GM19193 (cell line): ENCODE results near the gene FPR2.

ENCODE experiments used
- POLR2A ChIP-seq: IDR thresholded peaks from 4 replicates; pipeline ENCODE4 v1.6.1; 2011; ENCODE audit not compliant: insufficient read depth, insufficient read length; ENCODE audit errors: extremely low read depth

Gene FPR2, protein sequence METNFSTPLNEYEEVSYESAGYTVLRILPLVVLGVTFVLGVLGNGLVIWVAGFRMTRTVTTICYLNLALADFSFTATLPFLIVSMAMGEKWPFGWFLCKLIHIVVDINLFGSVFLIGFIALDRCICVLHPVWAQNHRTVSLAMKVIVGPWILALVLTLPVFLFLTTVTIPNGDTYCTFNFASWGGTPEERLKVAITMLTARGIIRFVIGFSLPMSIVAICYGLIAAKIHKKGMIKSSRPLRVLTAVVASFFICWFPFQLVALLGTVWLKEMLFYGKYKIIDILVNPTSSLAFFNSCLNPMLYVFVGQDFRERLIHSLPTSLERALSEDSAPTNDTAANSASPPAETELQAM

DNA sequence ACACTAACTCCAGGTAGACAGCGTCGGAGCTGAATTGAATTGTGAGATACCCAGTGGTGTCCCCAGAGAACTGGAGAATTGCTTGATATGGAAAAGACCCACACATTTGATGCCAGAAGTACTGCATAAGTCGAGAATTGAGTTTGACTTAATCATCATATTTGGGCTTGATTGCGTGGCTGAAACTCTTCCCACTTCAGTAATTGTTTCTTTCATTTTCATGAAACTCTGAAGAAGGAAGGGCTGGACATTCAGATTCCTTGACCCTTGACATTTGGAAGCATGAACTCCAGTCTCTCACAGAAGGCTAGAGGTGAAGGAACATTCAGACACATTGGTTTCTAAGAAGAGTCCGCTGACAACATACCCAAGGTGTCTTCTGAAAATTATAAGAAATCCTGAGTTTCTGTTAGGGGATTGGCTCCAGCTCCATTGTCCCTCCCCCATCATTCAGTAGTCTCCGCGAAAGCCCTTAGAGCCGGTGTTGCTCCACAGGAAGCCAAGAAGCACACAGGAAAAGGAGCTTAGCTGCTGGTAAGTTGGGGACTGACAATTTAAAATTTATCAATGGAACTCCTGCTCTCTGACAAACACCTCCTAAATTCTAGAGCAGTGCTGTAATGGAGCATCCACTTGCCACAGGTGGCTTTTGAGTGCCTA is at the start of gene FPR2:
Gene FPR2 (plus strand): TSS at position 484 of the 660 bp plus-strand sequence. CDS start 7,479 bp downstream, outside the sequence.
- no peak for TF ChIP-seq POLR2A

DNA sequence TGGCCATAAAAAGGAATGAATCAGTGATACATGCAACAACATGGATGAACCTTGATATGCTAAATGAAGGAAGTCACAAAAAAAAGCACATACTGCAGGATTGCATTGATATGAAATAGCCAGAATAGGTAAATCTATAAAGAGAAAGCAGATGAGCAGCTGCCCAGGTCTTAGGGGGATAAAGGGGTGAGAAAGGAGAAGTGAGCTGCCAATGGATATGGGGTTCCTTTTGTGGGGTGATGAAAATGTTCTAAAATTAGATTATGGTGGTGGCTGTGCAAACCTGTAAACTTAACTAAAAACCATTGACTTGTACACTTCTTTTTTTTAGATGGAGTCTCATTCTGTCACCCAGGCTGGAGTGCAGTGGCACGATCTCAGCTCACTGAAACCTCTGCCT is 49.3 kb upstream of the FPR2 start:
- TF ChIP-seq POLR2A, result no peak

DNA sequence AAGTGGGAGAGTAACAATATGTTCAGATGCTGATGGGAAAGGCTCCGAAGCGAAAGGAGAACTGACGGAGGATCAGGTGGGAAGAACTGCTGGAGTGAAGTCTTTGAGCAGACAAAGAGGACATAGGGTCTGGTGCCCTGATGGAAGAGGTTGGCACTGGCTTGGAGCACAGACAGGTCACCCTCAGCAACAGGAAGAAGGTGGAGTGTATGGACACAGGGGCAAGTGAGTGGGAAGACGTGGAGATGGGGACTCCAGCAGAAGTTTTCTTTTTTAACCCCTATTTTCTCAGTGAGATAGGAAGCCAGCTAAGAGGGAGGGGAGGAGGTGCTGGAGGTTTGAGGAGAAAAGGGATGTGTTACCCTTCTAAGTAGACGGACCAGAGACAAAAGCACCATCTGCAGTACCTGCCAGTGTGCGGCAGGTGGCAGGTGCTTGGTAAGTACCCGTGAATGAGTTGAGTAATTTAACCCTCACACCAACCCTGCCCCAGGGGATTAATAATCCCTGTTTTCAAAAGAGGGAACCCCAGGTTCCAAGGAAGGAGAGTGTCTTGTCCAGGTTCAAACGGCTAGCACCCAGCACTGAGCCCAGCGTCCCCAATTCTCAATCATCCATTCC is 48.4 kb upstream of the FPR2 start:
- TF ChIP-seq POLR2A, result no peak

DNA sequence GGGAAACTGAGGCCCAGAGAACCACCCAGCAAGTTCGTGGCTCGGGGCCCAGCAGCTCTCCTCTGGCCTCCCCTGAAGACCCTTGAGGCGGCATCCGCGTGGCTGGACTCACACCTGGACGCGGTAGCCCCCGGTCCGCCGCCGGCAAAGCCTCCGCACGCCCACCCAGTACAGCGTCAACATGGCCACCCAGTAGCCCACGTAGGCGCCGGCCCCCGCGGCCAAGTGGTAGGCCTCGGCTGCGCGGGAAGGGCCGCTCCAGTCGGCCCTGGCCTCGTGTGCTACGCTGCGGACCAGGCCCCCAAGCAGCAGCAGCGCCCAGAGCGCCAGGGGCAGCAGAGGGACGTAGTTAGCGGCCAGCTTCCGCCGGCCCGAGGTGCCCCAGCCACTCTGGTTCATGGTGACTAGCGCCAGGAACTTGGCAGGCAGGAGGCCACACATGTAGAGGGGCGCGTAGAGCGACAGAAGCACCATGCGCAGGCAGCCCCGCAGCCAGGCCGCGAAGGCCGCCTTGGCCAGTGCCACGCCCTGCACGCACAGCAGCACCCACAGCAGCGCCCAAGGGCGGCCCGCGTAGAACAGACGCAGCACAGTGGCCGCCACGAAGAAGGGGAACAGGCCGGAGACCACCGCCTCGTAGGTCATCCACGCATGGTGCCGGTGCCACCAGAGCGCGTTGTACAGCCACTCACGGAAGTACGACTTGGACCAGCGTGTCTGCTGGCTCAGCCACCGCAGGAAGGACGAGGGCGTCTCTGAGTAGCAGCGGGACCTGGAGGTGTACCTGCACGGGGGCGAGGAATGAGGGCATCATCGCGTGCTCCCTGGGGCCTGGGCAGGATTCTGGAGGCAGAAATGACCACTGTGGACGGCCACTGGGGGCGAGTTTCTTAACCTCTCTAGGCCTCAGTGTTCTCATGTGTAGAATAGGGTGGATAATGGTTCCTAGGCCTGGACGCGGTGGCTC is 47.4 kb upstream of the FPR2 start:
- no peak for TF ChIP-seq POLR2A

DNA sequence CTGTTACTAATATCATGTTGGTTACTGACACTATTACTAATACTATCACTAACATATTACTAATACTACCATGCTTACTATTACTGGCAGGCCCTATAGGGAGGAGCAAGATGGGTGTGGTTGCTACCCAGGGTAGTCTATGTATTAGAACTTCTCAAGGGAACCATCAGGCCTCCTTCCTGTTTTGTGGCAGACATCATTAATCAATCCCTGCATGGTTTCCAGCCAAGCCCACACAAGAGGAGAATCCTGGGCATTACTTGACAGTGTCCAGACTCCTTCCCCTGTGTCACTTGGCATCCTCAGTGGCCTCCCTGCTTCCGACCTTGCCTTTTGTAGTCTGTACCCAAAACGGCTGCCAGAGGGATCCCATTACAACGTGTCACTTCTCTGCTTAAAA is 46.1 kb upstream of the FPR2 start:
- TF ChIP-seq POLR2A, result no peak

DNA sequence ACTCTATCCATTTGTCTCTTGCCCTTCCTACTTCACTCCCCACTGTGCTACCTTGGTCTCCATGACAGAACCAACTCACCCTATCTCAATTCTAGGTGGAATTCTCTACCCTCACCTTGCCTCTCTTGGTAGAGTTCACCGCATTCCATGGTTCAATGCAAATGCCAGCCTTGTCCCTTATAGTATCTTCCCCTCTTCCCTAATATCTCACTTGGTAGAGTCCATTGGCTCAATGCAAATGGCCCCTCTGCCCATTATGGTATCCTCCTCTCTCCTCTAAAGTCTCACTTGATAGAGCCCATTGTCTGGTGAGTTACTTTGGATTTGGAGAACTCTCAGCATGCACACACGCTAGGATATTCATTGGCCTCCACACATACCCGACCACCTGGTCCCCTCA is 45.1 kb upstream of the FPR2 start:
- no peak for TF ChIP-seq POLR2A

DNA sequence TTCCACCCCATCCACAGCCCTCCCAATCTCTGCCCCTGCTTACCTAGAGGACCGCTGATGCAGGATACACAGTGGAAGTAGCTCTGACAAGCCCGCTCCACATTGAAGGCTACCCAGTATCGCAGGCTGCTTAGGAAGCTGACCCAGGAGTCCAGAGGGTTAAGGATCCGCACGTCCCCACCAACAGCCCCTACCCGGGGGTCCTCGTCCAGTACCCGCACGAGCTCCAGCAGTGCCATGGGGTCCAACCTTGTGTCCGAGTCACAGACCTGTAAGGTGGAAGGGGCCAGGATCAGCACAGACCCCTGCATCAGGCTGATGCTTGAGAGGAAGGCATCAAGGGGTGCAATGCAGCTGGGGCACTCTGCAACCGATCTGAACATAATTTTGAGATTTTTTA is 44.1 kb upstream of the FPR2 start:
- no peak for TF ChIP-seq POLR2A

DNA sequence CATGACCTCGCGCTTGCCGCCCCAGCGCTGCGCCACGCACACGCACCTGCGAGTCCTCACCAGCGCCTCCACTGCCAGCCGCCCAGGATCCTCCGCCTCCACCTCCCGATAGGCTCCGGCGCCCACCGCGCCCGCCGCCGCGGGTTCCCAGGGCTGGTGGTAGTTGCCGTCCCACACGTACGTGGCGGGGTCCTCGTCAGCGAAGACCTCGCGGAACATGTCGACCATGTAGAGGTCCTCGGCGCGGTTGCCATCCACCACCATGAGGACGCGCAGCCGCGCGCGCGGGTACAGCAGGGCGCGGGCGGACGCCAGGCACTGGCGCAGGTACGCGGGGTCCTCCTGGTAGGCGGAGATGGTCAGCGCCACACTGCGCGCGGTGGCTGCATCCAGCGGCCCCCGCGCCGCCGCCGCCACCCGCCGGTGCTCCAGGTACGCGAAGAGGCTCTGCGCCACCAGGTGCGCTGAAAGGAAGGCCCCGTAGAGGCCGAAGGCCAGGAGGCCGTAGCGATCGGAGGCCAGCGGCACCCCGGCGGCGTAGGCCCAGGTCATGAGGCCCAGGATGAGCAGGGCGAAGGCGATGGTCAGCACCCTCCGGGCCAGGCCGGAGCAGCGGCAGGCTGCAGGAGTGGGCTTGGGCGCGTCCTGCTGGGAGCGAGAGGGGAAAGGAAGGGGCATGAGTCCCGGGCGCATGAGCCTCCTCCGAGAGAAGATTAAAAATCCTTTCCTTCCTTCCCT is 41.6 kb upstream of the FPR2 start:
- no peak for TF ChIP-seq POLR2A

DNA sequence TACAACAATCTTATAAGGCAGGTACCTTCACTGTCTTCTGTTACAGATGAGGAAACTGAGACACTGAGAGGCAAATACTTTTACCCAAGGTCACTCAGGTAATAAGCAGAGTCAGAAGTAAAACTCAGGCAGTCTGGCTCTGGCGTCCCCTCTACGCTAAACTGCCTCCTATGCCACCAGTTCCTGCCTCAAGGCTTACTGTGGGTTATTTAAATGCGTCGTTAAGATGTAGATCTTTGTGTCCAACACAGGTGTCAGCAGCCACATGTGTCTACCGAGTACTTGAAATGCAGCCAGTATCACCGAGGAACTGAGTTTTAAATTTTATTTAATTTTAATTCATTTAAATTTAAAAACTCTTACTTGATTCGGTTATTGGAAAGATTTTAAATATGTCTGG is 39.1 kb upstream of the FPR2 start:
- no peak for TF ChIP-seq POLR2A

DNA sequence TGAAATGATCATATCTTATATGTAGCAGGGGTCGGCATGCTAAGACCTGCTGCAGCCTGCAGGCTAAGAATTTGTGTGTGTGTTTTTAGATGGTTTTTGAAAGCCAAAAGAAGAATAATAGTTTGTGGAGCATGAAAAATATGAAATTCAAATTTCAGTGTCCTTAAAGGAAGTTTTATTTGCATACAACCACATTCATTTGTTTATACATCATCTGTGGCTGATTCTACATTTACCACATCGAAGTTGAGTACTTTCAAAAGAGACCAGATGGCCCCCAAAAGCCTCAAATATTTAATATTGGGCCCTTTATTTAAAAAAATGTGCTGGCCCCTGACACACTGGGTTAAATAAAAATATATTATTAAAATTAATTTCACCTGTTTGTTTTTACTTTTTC is 38.5 kb upstream of the FPR2 start:
- no peak for TF ChIP-seq POLR2A

DNA sequence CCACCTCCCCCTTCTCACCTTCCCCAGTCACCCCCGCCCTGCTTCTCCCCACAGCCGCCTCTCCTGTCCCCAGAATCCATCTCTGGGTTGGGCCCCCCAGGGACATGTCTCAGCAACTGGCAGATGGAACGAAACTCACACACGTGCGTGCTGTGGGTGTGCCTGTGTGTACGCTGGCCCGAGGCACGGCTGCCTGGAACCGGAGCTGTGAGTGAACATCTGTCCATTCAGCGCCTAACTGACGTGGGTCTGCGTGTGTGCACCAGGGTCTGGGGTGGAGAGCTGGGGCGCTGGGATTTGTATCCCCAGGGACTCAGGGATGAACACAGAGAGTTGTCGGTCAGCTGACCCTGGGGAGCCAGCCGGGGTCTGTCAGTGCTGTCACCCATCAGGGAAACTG is 36.4 kb upstream of the FPR2 start:
- no peak for TF ChIP-seq POLR2A

DNA sequence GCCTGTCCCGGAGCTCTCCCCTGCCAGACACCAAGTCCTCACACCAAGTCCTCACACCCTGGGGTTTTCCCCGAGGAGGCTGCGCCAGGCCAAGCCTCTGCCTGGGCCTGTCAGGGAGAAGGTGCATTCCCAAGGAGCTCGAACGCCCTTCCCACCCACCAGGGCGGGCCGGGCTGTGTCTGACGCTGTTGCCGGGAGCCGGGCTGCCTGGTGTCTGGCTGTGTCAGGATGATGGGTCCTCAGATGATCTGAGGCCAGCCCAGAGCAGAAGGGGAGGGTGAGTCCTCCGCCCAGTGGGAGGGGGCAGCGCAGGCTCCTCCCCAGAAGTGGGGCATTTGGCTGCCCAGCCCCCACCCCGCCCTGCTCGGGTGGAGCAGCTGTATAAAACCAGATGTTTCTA is 34.9 kb upstream of the FPR2 start:
- TF ChIP-seq POLR2A, result no peak

DNA sequence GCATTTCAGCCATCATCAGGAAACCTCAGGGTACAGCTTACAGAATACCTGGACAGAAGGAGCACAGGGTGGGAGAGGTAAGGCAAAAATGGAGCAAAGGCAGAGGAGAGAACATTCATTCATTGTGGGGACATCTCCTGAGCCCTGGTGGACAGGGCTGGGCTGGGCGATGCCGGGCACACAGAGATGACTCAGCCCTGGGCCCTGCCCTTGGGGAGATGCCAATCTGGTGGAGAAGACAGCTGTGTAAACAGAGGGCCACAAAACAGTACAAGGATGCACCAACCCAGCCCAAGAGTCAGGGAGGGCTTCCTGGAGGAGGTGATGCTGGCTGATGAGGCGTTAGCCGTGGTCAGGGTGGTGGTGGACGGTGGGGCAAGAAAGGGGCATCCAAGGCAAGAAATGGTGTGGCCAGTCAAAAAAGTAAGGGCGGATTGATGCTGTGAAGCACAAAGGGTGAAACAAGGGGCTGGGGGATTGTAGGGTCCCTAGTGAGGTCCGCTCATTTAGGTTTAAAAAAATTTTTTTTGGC is 33.6 kb upstream of the FPR2 start:
- no peak for TF ChIP-seq POLR2A

DNA sequence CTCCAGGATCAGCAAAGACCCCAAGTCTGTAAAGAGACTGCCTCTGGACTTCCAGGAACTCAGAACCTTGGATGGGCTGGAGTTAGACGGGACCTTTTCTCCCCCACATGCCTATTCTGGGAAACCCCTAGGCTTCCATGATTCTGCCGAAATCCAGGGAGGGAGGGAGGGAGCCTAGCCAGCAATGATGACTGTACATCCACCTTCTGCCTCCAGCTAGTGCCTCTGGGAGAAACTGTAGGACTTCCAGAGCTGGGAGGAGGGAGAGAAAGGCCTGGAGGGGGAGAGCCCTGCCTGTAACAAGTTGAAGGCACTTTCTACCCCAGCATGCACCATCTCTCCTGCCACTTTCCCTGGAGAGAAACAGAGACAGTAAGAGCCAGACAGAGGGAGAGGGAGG is 31.2 kb upstream of the FPR2 start:
- TF ChIP-seq POLR2A, result no peak
